AG09309 (cell line): ENCODE data around the gene OTUD5.

Experiments used
- DNase-seq: peaks from one replicate; pipeline ENCODE4 v3.0.0-alpha.2; 2010; ENCODE audit warnings: low read depth
- H3K4me3 ChIP-seq: 2 replicates; pipeline ENCODE4 v1.5.1; 2011; ENCODE audit warnings: mild to moderate bottlenecking, low read depth, low read length, moderate library complexity; ENCODE audit not compliant: control insufficient read depth
- CTCF ChIP-seq: IDR thresholded peaks from 2 replicates; pipeline ENCODE4 v1.5.1; 2011; ENCODE audit warnings: mild to moderate bottlenecking, low read depth, low read length, inconsistent platforms; ENCODE audit not compliant: insufficient read depth, control insufficient read depth; ENCODE audit errors: missing control alignments

Gene OTUD5

GRCh38 chrX:48904626-48905025 lies 52.8 kb downstream of the OTUD5 start:
- DNase-seq, result no peak
- TF ChIP-seq CTCF, result no peak
- H3K4me3 ChIP-seq, result no peak overlapping the region

- no peak overlapping the region for H3K4me3 ChIP-seq
- TF ChIP-seq CTCF, result no peak
- DNase-seq, result no peak
Observed at GRCh38 chrX:48904180-48904579, 53.2 kb downstream of the OTUD5 start.

GRCh38 chrX:48903290-48903689 lies 54.1 kb downstream of the OTUD5 start:
- TF ChIP-seq CTCF, result no peak
- H3K4me3 ChIP-seq, result no peak overlapping the region
- no peak for DNase-seq

- DNase-seq, result no peak
- no peak overlapping the region for H3K4me3 ChIP-seq
- TF ChIP-seq CTCF, result no peak
Observed at GRCh38 chrX:48902776-48903175, 54.6 kb downstream of the OTUD5 start.

GRCh38 chrX:48902135-48902534 lies 55.3 kb downstream of the OTUD5 start:
- DNase-seq, result no peak
- no peak for TF ChIP-seq CTCF
- H3K4me3 ChIP-seq, result no peak overlapping the region

GRCh38 chrX:48901069-48901468 lies 56.3 kb downstream of the OTUD5 start:
- no peak for DNase-seq
- no peak overlapping the region for H3K4me3 ChIP-seq
- TF ChIP-seq CTCF, result no peak

- TF ChIP-seq CTCF, result no peak
- H3K4me3 ChIP-seq, result no peak overlapping the region
- DNase-seq, result no peak
Observed at GRCh38 chrX:48899078-48899410, 58.4 kb downstream of the OTUD5 start.
